OCI-LY7 (cell line): ENCODE results near the gene EIF1B. TPM values are rescaled to one million over a fixed set of nuclear protein-coding genes. Genes with fewer than 3 reads are reported as not detected.

Experiments used
- BruUV-seq: library from RNA; stranded (reverse); fragments of 400-500 nt; replicated peaks from 2 replicates; lab custom pipeline; 2021; lab: Mats Ljungman, UMichigan
- CTCF ChIA-PET: fragments of 300-600 bp; sonication (Branson Sonifier 250); formaldehyde crosslinking; loops from one replicate; lab custom pipeline; 2022; ENCODE audit warnings: antibody characterized with exemption; ENCODE audit not compliant: unreplicated experiment; lab: Charles Lee
- POLR2A ChIA-PET: fragments of 300-600 bp; sonication (Branson Sonifier 250); formaldehyde crosslinking; loops from one replicate; lab custom pipeline; 2022; ENCODE audit warnings: antibody characterized with exemption; lab: Charles Lee
- DNase-seq: peaks from one replicate; pipeline ENCODE4 v3.0.0-alpha.2; 2015; ENCODE audit warnings: low spot score
- H2AFZ ChIP-seq: fragments of 200-600 bp; sonication (generic), shearing (Covaris generic); 2 replicates; pipeline ENCODE4 v1.6.1; 2014; ENCODE audit warnings: mild to moderate bottlenecking, antibody characterized with exemption, low read length, moderate library complexity
- H3K27ac ChIP-seq: fragments of 200-600 bp; sonication (generic); 2 replicates; pipeline ENCODE4 v1.5.1; 2014; ENCODE audit warnings: mixed run types, low read depth, mild to moderate bottlenecking, moderate library complexity, low read length, inconsistent platforms; ENCODE audit not compliant: poor library complexity, severe bottlenecking
- H3K36me3 ChIP-seq: fragments of 200-600 bp; sonication (generic); 2 replicates; pipeline ENCODE4 v1.6.1; 2014; ENCODE audit warnings: mild to moderate bottlenecking, antibody characterized with exemption, low read length, moderate library complexity, mixed read lengths; ENCODE audit not compliant: insufficient read depth
- H3K4me1 ChIP-seq: fragments of 200-600 bp; sonication (generic); 2 replicates; pipeline ENCODE4 v1.5.1; 2014; ENCODE audit warnings: mild to moderate bottlenecking, low read length; ENCODE audit not compliant: insufficient read depth, poor library complexity, severe bottlenecking
- H3K4me2 ChIP-seq: fragments of 200-600 bp; sonication (generic); 2 replicates; pipeline ENCODE4 v1.6.1; 2014; ENCODE audit warnings: mild to moderate bottlenecking, low read length
- H3K4me3 ChIP-seq: fragments of 200-600 bp; sonication (generic); 2 replicates; pipeline ENCODE4 v1.5.1; 2014; ENCODE audit warnings: mild to moderate bottlenecking, low read depth, low read length; ENCODE audit not compliant: poor library complexity, severe bottlenecking
- H3K79me2 ChIP-seq: fragments of 200-600 bp; sonication (generic); 2 replicates; pipeline ENCODE4 v1.6.1; 2016; ENCODE audit warnings: low read depth, mild to moderate bottlenecking, low read length, moderate library complexity, mixed read lengths; ENCODE audit not compliant: insufficient read depth
- H3K9me2 ChIP-seq: fragments of 200-600 bp; sonication (generic); 2 replicates; pipeline ENCODE4 v1.6.1; 2016; ENCODE audit warnings: mild to moderate bottlenecking, low read length, mixed read lengths; ENCODE audit not compliant: insufficient read depth
- H3K9me3 ChIP-seq: fragments of 200-600 bp; sonication (generic); 2 replicates; pipeline ENCODE4 v1.6.1; 2014; ENCODE audit warnings: mild to moderate bottlenecking, mixed run types, low read length, mixed read lengths
- H4K20me1 ChIP-seq: fragments of 200-600 bp; sonication (generic); 2 replicates; pipeline ENCODE4 v1.6.1; 2014; ENCODE audit warnings: mild to moderate bottlenecking, antibody characterized with exemption, low read length, moderate library complexity, mixed read lengths; ENCODE audit not compliant: insufficient read depth
- CTCF ChIP-seq: fragments of 200-600 bp; sonication (generic); conservative IDR thresholded peaks from 2 replicates; pipeline ENCODE4 v1.5.1; 2014; ENCODE audit warnings: mild to moderate bottlenecking, antibody characterized with exemption, low read length, moderate library complexity, mixed read lengths
- EZH2phosphoT487 ChIP-seq: fragments of 200-600 bp; sonication (generic); IDR thresholded peaks from 2 replicates; pipeline ENCODE4 v1.6.1; 2018; ENCODE audit warnings: low read depth, borderline replicate concordance, mild to moderate bottlenecking, mixed run types, antibody characterized with exemption, low read length, moderate library complexity, mixed read lengths
- intact Hi-C: fragments of 100-400 bp; cut with micrococcal nuclease; formaldehyde crosslinking; loops from one replicate; pipeline ENCODE4 v1.10.0; 2022; ENCODE audit not compliant: unreplicated experiment
- total RNA-seq, 2 experiments: library from RNA; depleted of rRNA in 1 of 2; stranded (reverse); fragments of >200 nt in 1 of 2; shearing (Covaris generic) in 1 of 2; gene quantifications; 2 replicates each; pipeline ENCODE4 v1.2.3, GENCODE V29; 2014 to 2022

EIF1B gene
- total RNA-seq, 2 experiments from 2014 or later: 14.5 to 65.0 TPM

GRCh38 chr3:40308725-40309417 is 636 bp upstream of the EIF1B start:
- Histone ChIP-seq H2AFZ (peak overlapping the region; percentile 98), H4K20me1 (peaks cover 5% of the 10 kb centered on the region; the same call in 1 of the 2 replicates), H3K27ac (no peak overlapping the region), H3K36me3 (peaks cover 32% of the 10 kb centered on the region), H3K9me2 (no peaks in the 10 kb centered on the region), H3K4me2 (peak overlapping the region; percentile 79), H3K79me2 (peaks cover 29% of the 10 kb centered on the region), H3K9me3 (no peaks in the 10 kb centered on the region), H3K4me1 (peaks cover 36% of the 10 kb centered on the region), H3K4me3 (peak overlapping the region; percentile 76)
- CTCF ChIA-PET: interaction anchor here (0.8 to 1.4 kb wide), 5 partner anchors 9 to 193 kb away, joined by 3 to 6 read pairs (median 3); no protein-coding TSS in a partner anchor
- POLR2A ChIA-PET: interaction anchor here (0.5 to 2.2 kb wide), 11 partner anchors 9 to 860 kb away, joined by 3 to 8 read pairs (median 3); partner anchors contain the start of genes RPL14 and ZNF621
- TF ChIP-seq CTCF (no peak), EZH2phosphoT487 (no peak)
- intact Hi-C loops: loop anchor here (2.0 to 5.0 kb wide), 2 partner anchors 144 to 218 kb away; no protein-coding TSS in a partner anchor
- BruUV-seq: TSS peak; percentile 65
- peak; percentile 15 for DNase-seq

- Histone ChIP-seq H3K27ac (peak overlapping the region; percentile 50), H3K4me3 (peak overlapping the region; percentile 76), H3K4me1 (peaks cover 36% of the 10 kb centered on the region), H3K4me2 (peak overlapping the region; percentile 73), H3K9me2 (no peaks in the 10 kb centered on the region), H3K36me3 (peaks cover 42% of the 10 kb centered on the region), H3K9me3 (no peaks in the 10 kb centered on the region), H2AFZ (peak overlapping the region; percentile 47), H3K79me2 (peaks cover 29% of the 10 kb centered on the region), H4K20me1 (peaks cover 5% of the 10 kb centered on the region; the same call in 1 of the 2 replicates)
- peak; percentile 32 for DNase-seq
- BruUV-seq: no TSS peak
- ChIA-PET POLR2A (interaction anchor here (0.7 to 2.0 kb wide), 4 partner anchors 11 to 1920 kb away, joined by 3 to 6 read pairs (median 4); partner anchors contain the start of gene ZNF621), CTCF (no interaction called here)
- intact Hi-C loops: loop anchor here (2.0 to 5.0 kb wide), 4 partner anchors 143 to 903 kb away; partner anchors contain the start of gene RPSA
- TF ChIP-seq CTCF: no peak
- no peak for TF ChIP-seq EZH2phosphoT487
Observed at GRCh38 chr3:40309925-40310695, 603 bp downstream of the EIF1B start.
